Ovary (tissue), 9 donors: Measurements from ENCODE around the gene HAUS3. TPM values are rescaled to one million over a fixed set of nuclear protein-coding genes. Genes with fewer than 3 reads are reported as not detected.

Source experiments
- DNase-seq, 5 donors: peaks; one replicate each; pipeline ENCODE4 v3.0.0-alpha.2; 2019 to 2020
- H3K27ac ChIP-seq, 2 donors: fragments of 200-600 bp; one replicate each; pipeline versions ENCODE4 v1.5.1 to v1.8.0; 2019 to 2022
- H3K27me3 ChIP-seq: fragments of 200-600 bp; one replicate; pipeline ENCODE4 v1.8.0; 2022
- H3K36me3 ChIP-seq: fragments of 200-600 bp; sonication (generic); one replicate; pipeline ENCODE4 v1.5.1; 2019
- H3K4me1 ChIP-seq: one replicate; pipeline ENCODE4 v1.8.1; 2013; ENCODE audit warnings: mild to moderate bottlenecking, moderate library complexity; ENCODE audit not compliant: insufficient read depth
- H3K4me3 ChIP-seq: fragments of 200-600 bp; sonication (generic); one replicate; pipeline ENCODE4 v1.5.1; 2017
- H3K9me3 ChIP-seq, 2 donors: fragments of 200-600 bp in 1 of 2; sonication (generic) in 1 of 2; one replicate each; pipeline versions ENCODE4 v1.5.1 to v1.8.1; 2013 to 2019; ENCODE audit warnings: mild to moderate bottlenecking in 1 of 2, moderate library complexity in 1 of 2
- CTCF ChIP-seq, 3 donors: fragments of 450-650 bp in 2 of 3; fragments of 200-600 bp in 1 of 3; IDR thresholded peaks; one replicate each; pipeline versions ENCODE4 v1.5.1 to v1.8.0; 2016 to 2022; ENCODE audit warnings: antibody characterized with exemption in 3 of 3, mild to moderate bottlenecking in 1 of 3
- EP300 ChIP-seq: sonication (generic); formaldehyde crosslinking; IDR thresholded peaks from one replicate; pipeline ENCODE4 v1.6.1; 2017; ENCODE audit warnings: antibody characterized with exemption
- POLR2A ChIP-seq: fragments of 450-650 bp; IDR thresholded peaks from one replicate; pipeline ENCODE4 v1.6.1; 2017; ENCODE audit warnings: antibody characterized with exemption, mild to moderate bottlenecking, moderate library complexity
- WGBS, 3 donors: extraction: QIAGEN DNeasy Blood & Tissue Kit in 1 of 3; methylation state at CpG; one replicate each; pipeline versions ENCODE4 v1.1.5 to v1.1.7; 2013 to 2017; 5-methylcytosine and 5-hydroxymethylcytosine counted together
- intact Hi-C, 4 donors: fragments of 100-400 bp; cut with DNase I; formaldehyde crosslinking; loops; one replicate each; pipeline versions ENCODE4 v1.11.0 to v1.15.1; 2022 to 2023
- polyA plus RNA-seq, 2 donors: library from polyadenylated mRNA; stranded (reverse); fragments of 200-250 nt in 1 of 2; fragments of 350-450 nt in 1 of 2; fragmentation: Illumina TruSeq in 1 of 2; extraction: RNeasy Lipid Tissue Mini Kit (QIAGEN cat#74804) in 1 of 2; gene quantifications; one replicate each; pipeline ENCODE4 v1.2.3, GENCODE V29; 2013 to 2014
- total RNA-seq, 7 donors: library from RNA; depleted of rRNA in 2 of 7; stranded (reverse); fragments of >200 nt in 2 of 7; fragmentation: NEBNext Ultra II Directional in 3 of 7; extraction: Animal tissue kit (Norgen Biotek cat#: 25700) in 3 of 7; gene quantifications; one replicate each; pipeline versions ENCODE4 v1.1.0 to v1.2.4, GENCODE V29; 2016 to 2023
- donor health status: DM: no; HTN: no; CAD: no; lungs with moderate emphysema.
- donor health status: DM: no; HTN: no; CAD: no.
- donor health status: Bipolar disorder and iron deficiency.
- donor health status: DM: yes; HTN: yes; CAD: no.
- donor health status: DM: no; HTN: no; CAD: no.
- donor health status: DM: yes; HTN: yes; CAD: no.

The HAUS3 gene
- total and polyA plus RNA-seq, 9 donors: 8.2 to 17.4 (median 12.5) TPM

GRCh38 chr4:2283199-2283711, 41.3 kb upstream of the HAUS3 start:
- no peak for DNase-seq
- no peaks in the 10 kb centered on the region for H3K9me3 ChIP-seq
- H3K27me3 ChIP-seq: no peaks in the 10 kb centered on the region
- no peak overlapping the region for H3K27ac ChIP-seq
- no peak overlapping the region for H3K4me3 ChIP-seq
- no peaks in the 10 kb centered on the region for H3K4me1 ChIP-seq
- H3K36me3 ChIP-seq: no peaks in the 10 kb centered on the region
- WGBS, 3 donors: 85 to 91% (median 87%) methylated on average over 3 of the region's 3 CpGs
- intact Hi-C loops: no loop called here
- TF ChIP-seq EP300: no peak
- no peak for TF ChIP-seq POLR2A
- TF ChIP-seq CTCF (IDR thresholded peaks at IDR 0.05): no peak

GRCh38 chr4:2281575-2282343, 39.8 kb upstream of the HAUS3 start:
- TF ChIP-seq CTCF (IDR thresholded peaks at IDR 0.05): no peak
- TF ChIP-seq EP300: no peak
- TF ChIP-seq POLR2A: no peak
- whole genome bisulfite sequencing, 3 donors: 76 to 80% (median 76%) methylated on average over 10 of the region's 10 CpGs
- DNase-seq: no peak
- Histone ChIP-seq H3K27ac (no peak overlapping the region), H3K36me3 (no peaks in the 10 kb centered on the region), H3K9me3 (no peaks in the 10 kb centered on the region), H3K4me3 (no peak overlapping the region), H3K4me1 (no peaks in the 10 kb centered on the region), H3K27me3 (no peaks in the 10 kb centered on the region)
- intact Hi-C loops: no loop called here

GRCh38 chr4:2280531-2281300, 38.8 kb upstream of the HAUS3 start:
- TF ChIP-seq POLR2A: no peak
- no peaks in the 10 kb centered on the region for H3K27me3 ChIP-seq
- intact Hi-C loops: no loop called here
- H3K4me1 ChIP-seq: no peaks in the 10 kb centered on the region
- no peaks in the 10 kb centered on the region for H3K9me3 ChIP-seq
- WGBS, 3 donors: 86 to 91% (median 90%) methylated on average over 13 of the region's 13 CpGs
- H3K36me3 ChIP-seq: no peaks in the 10 kb centered on the region
- H3K27ac ChIP-seq: no peak overlapping the region
- no peak for DNase-seq
- no peak overlapping the region for H3K4me3 ChIP-seq

GRCh38 chr4:2277956-2278355, 36.0 kb upstream of the HAUS3 start:
- Histone ChIP-seq H3K27me3 (no peaks in the 10 kb centered on the region), H3K27ac (no peak overlapping the region), H3K4me3 (no peak overlapping the region), H3K4me1 (no peaks in the 10 kb centered on the region), H3K9me3 (no peaks in the 10 kb centered on the region), H3K36me3 (no peaks in the 10 kb centered on the region)
- no peak for TF ChIP-seq EP300
- no peak for TF ChIP-seq POLR2A
- no peak for TF ChIP-seq CTCF (IDR thresholded peaks at IDR 0.05)
- WGBS, 3 donors: 87 to 96% (median 93%) methylated on average over 9 of the region's 9 CpGs
- DNase-seq: no peak
- intact Hi-C loops: no loop called here
